ENCODE results near the gene MTG2. TPM values are rescaled to one million over a fixed set of nuclear protein-coding genes. Genes with fewer than 3 reads are reported as not detected.

The MTG2 gene
- total RNA-seq, 1 experiment from 2014 or later, result 110 TPM

- Mint-ChIP-seq H3K4me1 (ENCODE audit: low read depth, unreplicated experiment) (peaks cover 33% of the 10 kb centered on the region), H3K36me3 (ENCODE audit: insufficient read depth, unreplicated experiment) (peaks cover 64% of the 10 kb centered on the region), H3K9me3 (ENCODE audit: unreplicated experiment) (no peaks in the 10 kb centered on the region), H3K27me3 (ENCODE audit: insufficient read depth, unreplicated experiment) (no peaks in the 10 kb centered on the region), H3K27ac (ENCODE audit: unreplicated experiment) (no peak overlapping the region), H3K4me3 (ENCODE audit: unreplicated experiment) (no peak overlapping the region)
- DNase-seq, result no peak
- CTCF ChIA-PET, result no interaction called here
- TF ChIP-seq, protein P1, sequence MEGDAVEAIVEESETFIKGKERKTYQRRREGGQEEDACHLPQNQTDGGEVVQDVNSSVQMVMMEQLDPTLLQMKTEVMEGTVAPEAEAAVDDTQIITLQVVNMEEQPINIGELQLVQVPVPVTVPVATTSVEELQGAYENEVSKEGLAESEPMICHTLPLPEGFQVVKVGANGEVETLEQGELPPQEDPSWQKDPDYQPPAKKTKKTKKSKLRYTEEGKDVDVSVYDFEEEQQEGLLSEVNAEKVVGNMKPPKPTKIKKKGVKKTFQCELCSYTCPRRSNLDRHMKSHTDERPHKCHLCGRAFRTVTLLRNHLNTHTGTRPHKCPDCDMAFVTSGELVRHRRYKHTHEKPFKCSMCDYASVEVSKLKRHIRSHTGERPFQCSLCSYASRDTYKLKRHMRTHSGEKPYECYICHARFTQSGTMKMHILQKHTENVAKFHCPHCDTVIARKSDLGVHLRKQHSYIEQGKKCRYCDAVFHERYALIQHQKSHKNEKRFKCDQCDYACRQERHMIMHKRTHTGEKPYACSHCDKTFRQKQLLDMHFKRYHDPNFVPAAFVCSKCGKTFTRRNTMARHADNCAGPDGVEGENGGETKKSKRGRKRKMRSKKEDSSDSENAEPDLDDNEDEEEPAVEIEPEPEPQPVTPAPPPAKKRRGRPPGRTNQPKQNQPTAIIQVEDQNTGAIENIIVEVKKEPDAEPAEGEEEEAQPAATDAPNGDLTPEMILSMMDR (IDR thresholded peaks at IDR 0.05; ENCODE audit: insufficient read depth in 1 of 2, low read depth in 1 of 2, low read length in 1 of 2, severe bottlenecking in 1 of 2, unreplicated experiment in 1 of 2), result no peak
- peaks cover 26% of the 10 kb centered on the region for H3K4me1 ChIP-seq
- POLR2A ChIA-PET, result no interaction called here
- H3K36me3 ChIP-seq (ENCODE audit: control insufficient read depth, insufficient read depth, low read length), result no peaks in the 10 kb centered on the region; the same call in 1 of the 2 replicates
- BruUV-seq (replicated peaks), result no TSS peak
- no peaks in the 10 kb centered on the region for H3K27me3 ChIP-seq (replicated peaks; ENCODE audit: control insufficient read depth, insufficient read depth, low read length)
- H3K9me3 ChIP-seq, result no peaks in the 10 kb centered on the region
- H3K4me3 ChIP-seq (ENCODE audit: low read depth, low read length), result no peak overlapping the region
- intact Hi-C loops (cut with micrococcal nuclease; ENCODE audit: unreplicated experiment), result no loop called here
Measured at GRCh38 chr20:62186096-62186426, 3.2 kb downstream of the MTG2 start.

DNA sequence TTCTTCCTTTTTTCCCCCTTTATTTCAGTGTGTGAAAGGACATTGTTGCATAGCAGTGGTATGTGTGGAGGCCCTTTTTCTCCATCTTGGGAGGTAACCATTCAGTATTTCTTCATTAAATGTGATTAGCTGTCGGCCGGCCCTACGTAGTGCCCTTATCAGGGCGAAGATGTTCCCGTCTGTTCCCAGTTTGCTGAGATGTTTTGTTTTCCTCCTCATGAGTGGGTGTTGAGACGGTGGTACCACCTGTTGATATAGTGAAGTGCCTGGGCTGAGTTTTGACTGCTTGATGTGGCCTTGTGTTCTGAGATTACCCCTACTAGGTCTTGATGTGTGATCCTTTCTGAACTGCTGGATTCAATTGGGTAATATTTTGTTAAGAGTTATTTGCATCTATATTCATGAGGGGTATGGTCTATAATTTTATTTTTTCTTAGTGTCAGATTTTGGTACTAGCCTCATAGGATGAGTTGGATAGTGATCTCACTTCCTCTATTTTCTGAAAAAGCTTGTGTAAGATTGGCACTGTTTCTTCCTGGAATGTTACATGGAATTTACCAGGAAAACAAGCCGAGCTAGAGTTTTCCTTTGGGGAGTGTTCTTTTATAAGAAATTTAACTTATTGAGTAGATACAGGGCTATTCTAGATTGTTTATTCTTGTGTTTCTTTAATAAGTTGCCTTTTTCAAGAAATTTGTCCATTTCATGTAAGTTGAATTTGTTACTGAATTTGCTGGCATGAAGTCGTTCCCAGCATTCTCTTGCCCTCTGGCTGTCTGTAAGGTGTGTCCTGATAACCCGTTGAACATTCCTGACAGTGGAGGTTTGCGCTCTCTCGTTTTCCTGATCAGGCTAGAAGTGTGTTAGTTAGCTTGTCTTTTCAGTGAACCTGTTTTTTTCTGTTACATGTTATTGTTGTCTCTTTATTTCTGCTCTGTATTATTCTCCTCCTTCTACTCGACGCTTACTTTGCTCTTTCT, 4.3 kb downstream of the MTG2 start:
- no peaks in the 10 kb centered on the region for H3K27me3 ChIP-seq (replicated peaks; ENCODE audit: control insufficient read depth, insufficient read depth, low read length)
- no TSS peak for BruUV-seq (replicated peaks)
- Mint-ChIP-seq H3K27me3 (ENCODE audit: insufficient read depth, unreplicated experiment) (no peaks in the 10 kb centered on the region), H3K4me3 (ENCODE audit: unreplicated experiment) (peak overlapping the region; percentile 2), H3K36me3 (ENCODE audit: insufficient read depth, unreplicated experiment) (peaks cover 54% of the 10 kb centered on the region), H3K4me1 (ENCODE audit: low read depth, unreplicated experiment) (peaks cover 25% of the 10 kb centered on the region), H3K9me3 (ENCODE audit: unreplicated experiment) (no peaks in the 10 kb centered on the region), H3K27ac (ENCODE audit: unreplicated experiment) (peak overlapping the region; percentile 33)
- ChIA-PET CTCF (interaction anchor here (0.7 to 1.4 kb wide), 2 partner anchors 51 to 176 kb away, joined by 3 to 4 read pairs; no protein-coding TSS in a partner anchor), POLR2A (interaction anchor here (0.7 kb wide), 1 partner anchor 12 kb away, joined by 7 read pairs; no protein-coding TSS in a partner anchor)
- intact Hi-C loops (cut with micrococcal nuclease; ENCODE audit: unreplicated experiment), result no loop called here
- H3K4me3 ChIP-seq (ENCODE audit: low read depth, low read length), result no peak overlapping the region
- TF ChIP-seq, protein P1 (IDR thresholded peaks at IDR 0.05; ENCODE audit: insufficient read depth in 1 of 2, low read depth in 1 of 2, low read length in 1 of 2, severe bottlenecking in 1 of 2, unreplicated experiment in 1 of 2), result no peak
- no peaks in the 10 kb centered on the region; the same call in 1 of the 2 replicates for H3K36me3 ChIP-seq (ENCODE audit: control insufficient read depth, insufficient read depth, low read length)
- H3K9me3 ChIP-seq, result no peaks in the 10 kb centered on the region
- peaks cover 22% of the 10 kb centered on the region for H3K4me1 ChIP-seq
- DNase-seq, result peak in 1 of 2 experiments; percentile 49

GRCh38 chr20:62190639-62191411, 8.0 kb downstream of the MTG2 start:
- CTCF ChIA-PET, result no interaction called here
- no peaks in the 10 kb centered on the region for H3K9me3 ChIP-seq
- H3K9me3 Mint-ChIP-seq (ENCODE audit: unreplicated experiment), result no peaks in the 10 kb centered on the region
- no peaks in the 10 kb centered on the region for H3K27me3 ChIP-seq (replicated peaks; ENCODE audit: control insufficient read depth, insufficient read depth, low read length)
- no TSS peak for BruUV-seq (replicated peaks)
- H3K4me3 ChIP-seq (ENCODE audit: low read depth, low read length), result no peak overlapping the region
- intact Hi-C loops (cut with micrococcal nuclease; ENCODE audit: unreplicated experiment), result no loop called here
- TF ChIP-seq, protein P1 (IDR thresholded peaks at IDR 0.05; ENCODE audit: insufficient read depth in 1 of 2, low read depth in 1 of 2, low read length in 1 of 2, severe bottlenecking in 1 of 2, unreplicated experiment in 1 of 2), result peak in 1 of 2 experiments; percentile 10
- no peaks in the 10 kb centered on the region for H3K27me3 Mint-ChIP-seq (ENCODE audit: insufficient read depth, unreplicated experiment)
- no peak overlapping the region for H3K4me3 Mint-ChIP-seq (ENCODE audit: unreplicated experiment)
- H3K36me3 ChIP-seq (ENCODE audit: control insufficient read depth, insufficient read depth, low read length), result peaks cover under 1% of the 10 kb centered on the region; the same call in 1 of the 2 replicates
- POLR2A ChIA-PET, result no interaction called here
- H3K27ac Mint-ChIP-seq (ENCODE audit: unreplicated experiment), result no peak overlapping the region
- H3K4me1 Mint-ChIP-seq (ENCODE audit: low read depth, unreplicated experiment), result peaks cover 13% of the 10 kb centered on the region
- DNase-seq, result no peak
- H3K4me1 ChIP-seq, result peaks cover 15% of the 10 kb centered on the region
- H3K36me3 Mint-ChIP-seq (ENCODE audit: insufficient read depth, unreplicated experiment), result peaks cover 47% of the 10 kb centered on the region

All from Caco-2 (cell line).